ENCODE results near the gene ZNF473.

GRCh38 chr19:50016225-50016807 lies 9.5 kb upstream of the ZNF473 start:
- TF ChIP-seq POLR2A (IDR thresholded peaks at IDR 0.05; ENCODE audit: low read depth, low read length) (no peak), CTCF (IDR thresholded peaks at IDR 0.05; ENCODE audit: extremely low read depth in 1 of 2, insufficient read depth in 1 of 2, low read depth in 1 of 2, low read length in 2 of 2) (no peak), MAX (IDR thresholded peaks at IDR 0.05; ENCODE audit: insufficient read depth, insufficient read length) (no peak), POLR2AphosphoS5 (IDR thresholded peaks at IDR 0.05; ENCODE audit: insufficient read depth, low read depth, low read length) (no peak), EZH2 (IDR thresholded peaks at IDR 0.05; ENCODE audit: borderline replicate concordance, low read depth, low read length, severe bottlenecking) (no peak), MYC (IDR thresholded peaks at IDR 0.05; ENCODE audit: low read depth, low read length) (no peak), JUN (IDR thresholded peaks at IDR 0.05; ENCODE audit: borderline replicate concordance, insufficient read depth, insufficient read length, low read depth) (no peak), FOS (IDR thresholded peaks at IDR 0.05; ENCODE audit: borderline replicate concordance, insufficient read depth, low read length) (no peak), GATA2 (IDR thresholded peaks at IDR 0.05; ENCODE audit: insufficient read depth, insufficient read length, low read depth, low read length) (no peak)
